ENCODE results near the gene ADGRD1. TPM values are rescaled to one million over a fixed set of nuclear protein-coding genes. Genes with fewer than 3 reads are reported as not detected.

ADGRD1 gene
- total RNA-seq, 6 experiments from 2014 or later, result not detected

DNA sequence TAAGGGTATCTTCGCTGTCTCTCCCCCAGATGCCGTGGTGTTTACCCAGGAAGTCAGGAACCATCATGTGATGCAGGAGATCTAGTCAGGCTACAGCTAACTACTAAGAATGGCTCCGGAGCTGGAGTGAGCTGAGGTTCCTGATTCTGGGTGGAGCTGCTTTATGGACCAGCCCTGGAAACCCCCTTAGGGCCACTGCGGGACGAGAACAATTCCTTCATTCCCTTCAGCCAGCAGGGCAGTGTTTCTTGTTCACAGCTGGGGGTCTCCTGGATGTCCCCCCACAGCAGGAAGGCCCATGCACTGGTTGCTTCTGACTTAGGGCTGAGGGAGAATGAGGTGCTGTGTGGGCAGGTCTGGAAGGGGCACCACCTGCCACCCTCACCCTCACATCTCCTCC lies 199.3 kb downstream of the ADGRD1 start:
- no peaks in the 10 kb centered on the region; the same call in 1 of the 2 replicates for H3K27me3 Mint-ChIP-seq (ENCODE audit: insufficient read depth)
- H3K9me3 Mint-ChIP-seq, result peaks cover 46% of the 10 kb centered on the region
- no peak for DNase-seq
- H3K27ac Mint-ChIP-seq, result no peak overlapping the region
- peaks cover 5% of the 10 kb centered on the region for H3K36me3 Mint-ChIP-seq (ENCODE audit: low read depth)
- H3K4me3 Mint-ChIP-seq, result no peak overlapping the region
- no peaks in the 10 kb centered on the region for H3K4me1 Mint-ChIP-seq (ENCODE audit: low read depth)
- TF ChIP-seq, protein P1, sequence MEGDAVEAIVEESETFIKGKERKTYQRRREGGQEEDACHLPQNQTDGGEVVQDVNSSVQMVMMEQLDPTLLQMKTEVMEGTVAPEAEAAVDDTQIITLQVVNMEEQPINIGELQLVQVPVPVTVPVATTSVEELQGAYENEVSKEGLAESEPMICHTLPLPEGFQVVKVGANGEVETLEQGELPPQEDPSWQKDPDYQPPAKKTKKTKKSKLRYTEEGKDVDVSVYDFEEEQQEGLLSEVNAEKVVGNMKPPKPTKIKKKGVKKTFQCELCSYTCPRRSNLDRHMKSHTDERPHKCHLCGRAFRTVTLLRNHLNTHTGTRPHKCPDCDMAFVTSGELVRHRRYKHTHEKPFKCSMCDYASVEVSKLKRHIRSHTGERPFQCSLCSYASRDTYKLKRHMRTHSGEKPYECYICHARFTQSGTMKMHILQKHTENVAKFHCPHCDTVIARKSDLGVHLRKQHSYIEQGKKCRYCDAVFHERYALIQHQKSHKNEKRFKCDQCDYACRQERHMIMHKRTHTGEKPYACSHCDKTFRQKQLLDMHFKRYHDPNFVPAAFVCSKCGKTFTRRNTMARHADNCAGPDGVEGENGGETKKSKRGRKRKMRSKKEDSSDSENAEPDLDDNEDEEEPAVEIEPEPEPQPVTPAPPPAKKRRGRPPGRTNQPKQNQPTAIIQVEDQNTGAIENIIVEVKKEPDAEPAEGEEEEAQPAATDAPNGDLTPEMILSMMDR (IDR thresholded peaks at IDR 0.05), result no peak

DNA sequence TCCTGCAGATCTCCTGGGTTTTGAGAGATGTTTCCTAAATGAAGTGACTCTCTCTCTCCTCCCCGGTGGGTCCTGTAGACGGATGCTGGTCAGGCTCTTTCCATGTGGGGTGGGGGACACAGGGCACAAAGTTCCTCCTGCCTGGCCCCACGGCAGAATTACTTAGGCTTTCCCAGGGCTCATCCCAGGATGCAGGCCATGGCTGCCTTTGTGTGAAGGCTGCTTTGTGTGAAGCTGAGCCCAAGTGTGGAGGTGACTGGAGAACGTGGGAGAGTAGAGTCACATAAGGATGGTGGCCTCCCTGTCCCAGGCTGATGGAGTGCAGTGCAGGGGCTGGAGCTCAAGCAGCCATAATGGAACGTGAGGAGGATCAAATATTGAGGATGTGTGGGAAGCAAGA lies 200.2 kb downstream of the ADGRD1 start:
- H3K27ac Mint-ChIP-seq, result no peak overlapping the region
- no peak overlapping the region for H3K4me3 Mint-ChIP-seq
- H3K27me3 Mint-ChIP-seq (ENCODE audit: insufficient read depth), result no peaks in the 10 kb centered on the region; the same call in 1 of the 2 replicates
- peaks cover 5% of the 10 kb centered on the region for H3K36me3 Mint-ChIP-seq (ENCODE audit: low read depth)
- TF ChIP-seq, protein P1 (IDR thresholded peaks at IDR 0.05), result no peak
- H3K4me1 Mint-ChIP-seq (ENCODE audit: low read depth), result no peaks in the 10 kb centered on the region
- no peak for DNase-seq
- H3K9me3 Mint-ChIP-seq, result peaks cover 44% of the 10 kb centered on the region

DNA sequence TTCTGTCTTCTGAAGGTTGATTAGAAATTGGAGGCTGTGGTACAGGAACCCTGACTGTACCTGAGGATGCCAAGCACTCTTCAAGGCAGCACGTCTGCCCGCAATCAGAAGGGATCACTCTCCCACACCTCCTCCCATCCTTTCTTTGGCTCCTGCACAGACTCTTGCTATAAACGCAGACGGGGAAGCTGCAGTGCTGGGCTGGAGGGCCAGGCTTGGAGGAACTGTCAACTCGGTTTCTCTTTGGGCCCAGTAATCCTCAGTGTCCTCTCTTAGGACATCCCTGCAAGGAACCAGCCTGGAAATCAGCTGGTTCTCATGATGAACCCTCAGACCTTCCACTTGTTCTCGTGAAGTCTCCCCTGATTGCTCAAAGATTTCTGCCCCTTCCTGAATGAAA lies 201.4 kb downstream of the ADGRD1 start:
- TF ChIP-seq, protein P1 (IDR thresholded peaks at IDR 0.05), result no peak
- Mint-ChIP-seq H3K4me3 (no peak overlapping the region), H3K9me3 (peaks cover 52% of the 10 kb centered on the region), H3K4me1 (ENCODE audit: low read depth) (no peaks in the 10 kb centered on the region), H3K27ac (no peak overlapping the region), H3K36me3 (ENCODE audit: low read depth) (peaks cover 5% of the 10 kb centered on the region), H3K27me3 (ENCODE audit: insufficient read depth) (no peaks in the 10 kb centered on the region; the same call in 1 of the 2 replicates)
- no peak for DNase-seq

DNA sequence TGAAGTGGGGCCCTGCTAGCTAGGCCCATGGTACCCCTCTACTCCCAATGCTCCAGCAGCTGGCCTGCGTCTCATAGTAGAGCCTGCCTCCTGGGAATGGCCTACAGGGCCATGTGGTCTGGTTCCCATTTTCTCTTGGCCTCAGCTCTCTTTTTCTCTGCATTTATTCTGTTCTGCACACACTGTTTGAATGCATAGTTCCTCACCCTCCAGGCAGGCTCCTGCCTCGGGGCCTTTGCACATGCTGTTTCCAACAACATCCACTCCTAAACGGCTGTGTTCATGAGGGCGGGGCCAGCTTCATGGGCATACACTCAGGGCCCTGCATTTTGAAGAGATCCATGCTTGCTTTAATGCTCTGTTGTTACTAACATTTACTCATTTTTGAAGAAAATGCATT lies 204.0 kb downstream of the ADGRD1 start:
- DNase-seq, result no peak
- Mint-ChIP-seq H3K4me1 (ENCODE audit: low read depth) (no peaks in the 10 kb centered on the region), H3K4me3 (no peak overlapping the region), H3K36me3 (ENCODE audit: low read depth) (no peaks in the 10 kb centered on the region; the same call in 1 of the 2 replicates), H3K27ac (no peak overlapping the region), H3K9me3 (peaks cover 40% of the 10 kb centered on the region), H3K27me3 (ENCODE audit: insufficient read depth) (no peaks in the 10 kb centered on the region)
- TF ChIP-seq, protein P1 (IDR thresholded peaks at IDR 0.05), result no peak

DNA sequence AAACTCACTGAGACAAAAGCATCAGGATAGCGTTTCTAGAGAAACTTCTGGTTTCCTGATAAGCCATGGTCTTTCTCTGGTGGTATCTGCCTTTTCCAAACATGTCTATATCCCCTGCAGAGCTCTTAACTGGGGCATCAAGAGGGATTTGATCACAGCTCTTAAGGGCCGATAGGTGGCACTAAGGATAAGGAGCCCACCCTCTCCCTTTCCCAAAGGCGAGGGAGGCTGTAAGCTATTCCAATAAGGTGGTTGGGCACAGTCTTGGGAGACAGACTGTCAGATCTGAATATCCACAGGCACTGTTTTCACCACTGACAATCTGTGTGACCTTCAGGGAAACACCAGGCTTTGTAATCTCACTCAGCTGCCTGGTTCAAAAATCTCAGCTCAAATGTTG lies 206.0 kb downstream of the ADGRD1 start:
- Mint-ChIP-seq H3K9me3 (peaks cover 40% of the 10 kb centered on the region), H3K27me3 (ENCODE audit: insufficient read depth) (no peaks in the 10 kb centered on the region), H3K36me3 (ENCODE audit: low read depth) (no peaks in the 10 kb centered on the region)

More for the DNA sequence above, 206.0 kb downstream of the ADGRD1 start:
- TF ChIP-seq, protein P1 (IDR thresholded peaks at IDR 0.05), result no peak
- H3K27ac Mint-ChIP-seq, result no peak overlapping the region
- H3K4me3 Mint-ChIP-seq, result no peak overlapping the region
- no peak for DNase-seq
- no peaks in the 10 kb centered on the region for H3K4me1 Mint-ChIP-seq (ENCODE audit: low read depth)
